Gastroesophageal sphincter (tissue), 4 donors: ENCODE results near the gene ZNF555. TPM values are rescaled to one million over a fixed set of nuclear protein-coding genes. Genes with fewer than 3 reads are reported as not detected.

Experiments
- ATAC-seq: fragments of 150-250 bp; one replicate; pipeline ENCODE4 v1.9.1; 2016; ENCODE audit warnings: mild to moderate bottlenecking, moderate library complexity
- H3K27ac ChIP-seq, 4 donors: fragments of 200-600 bp; sonication (generic) in 3 of 4; 1 replicate in 3 of 4; 2 replicates in 1 of 4; pipeline ENCODE4 v1.5.1; 2016 to 2019
- H3K27me3 ChIP-seq: fragments of 200-600 bp; sonication (generic); one replicate; pipeline ENCODE4 v1.5.1; 2019
- H3K36me3 ChIP-seq, 2 donors: fragments of 200-600 bp; sonication (generic); one replicate each; pipeline ENCODE4 v1.5.1; 2019; ENCODE audit warnings: control low read depth in 1 of 2
- H3K4me1 ChIP-seq, 3 donors: fragments of 200-600 bp; sonication (generic); 1 replicate in 2 of 3; 2 replicates in 1 of 3; pipeline ENCODE4 v1.5.1; 2016 to 2019; ENCODE audit warnings: control low read depth in 2 of 3
- H3K4me3 ChIP-seq, 2 donors: fragments of 200-600 bp; sonication (generic); one replicate each; pipeline ENCODE4 v1.5.1; 2019; ENCODE audit warnings: mild to moderate bottlenecking in 1 of 2, moderate library complexity in 1 of 2
- H3K9me3 ChIP-seq, 3 donors: fragments of 200-600 bp; sonication (generic); one replicate each; pipeline ENCODE4 v1.5.1; 2017 to 2019; ENCODE audit warnings: control low read depth in 2 of 3
- CTCF ChIP-seq, 4 experiments: fragments of 200-600 bp in 2 of 4; fragments of 450-650 bp in 2 of 4; sonication (generic) in 1 of 4; IDR thresholded peaks; one replicate each; pipeline ENCODE4 v1.5.1; 2017 to 2019; ENCODE audit warnings: antibody characterized with exemption in 4 of 4, mild to moderate bottlenecking in 2 of 4, moderate library complexity in 2 of 4
- EP300 ChIP-seq: sonication (generic); formaldehyde crosslinking; IDR thresholded peaks from one replicate; pipeline ENCODE4 v1.6.1; 2017; ENCODE audit warnings: antibody characterized with exemption, mild to moderate bottlenecking
- POLR2A ChIP-seq, 2 donors: fragments of 450-650 bp; IDR thresholded peaks; one replicate each; pipeline ENCODE4 v1.6.1; 2017; ENCODE audit warnings: antibody characterized with exemption in 2 of 2, mild to moderate bottlenecking in 2 of 2, moderate library complexity in 1 of 2
- POLR2AphosphoS5 ChIP-seq: sonication (generic); formaldehyde crosslinking; IDR thresholded peaks from one replicate; pipeline ENCODE4 v1.6.1; 2017; ENCODE audit warnings: antibody characterized with exemption
- WGBS, 2 donors: methylation state at CpG; one replicate each; pipeline ENCODE4 v1.1.5; 2018; ENCODE audit warnings: low coverage in 1 of 2; 5-methylcytosine and 5-hydroxymethylcytosine counted together
- total RNA-seq, 4 donors: library from RNA; depleted of rRNA; stranded (reverse); fragments of >200 nt; gene quantifications; one replicate each; pipeline ENCODE4 v1.1.0, GENCODE V29; 2016

Gene ZNF555
- total RNA-seq, 4 donors from 2014 or later: 4.2 to 10.9 (median 7.6) TPM

GRCh38 chr19:2795827-2796658 is 45.2 kb upstream of the ZNF555 start:
- peaks cover 0 to 100% of the 10 kb centered on the region in 2 donors for H3K36me3 ChIP-seq
- no peak for ATAC-seq
- 90 to 93% methylated on average over 6 to 8 of the region's 27 CpGs for WGBS, 2 donors
- no peaks in the 10 kb centered on the region for H3K27me3 ChIP-seq
- no peak overlapping the region for H3K27ac ChIP-seq
- H3K9me3 ChIP-seq: no peaks in the 10 kb centered on the region
- H3K4me3 ChIP-seq: no peak overlapping the region
- no peaks in the 10 kb centered on the region for H3K4me1 ChIP-seq
- no peak for TF ChIP-seq CTCF (IDR thresholded peaks at IDR 0.05)
- TF ChIP-seq POLR2A (IDR thresholded peaks at IDR 0.05): no peak
- no peak for TF ChIP-seq POLR2AphosphoS5
- no peak for TF ChIP-seq EP300

GRCh38 chr19:2796659-2797266 is 44.5 kb upstream of the ZNF555 start:
- TF ChIP-seq POLR2AphosphoS5 (no peak), POLR2A (IDR thresholded peaks at IDR 0.05) (no peak), EP300 (no peak), CTCF (IDR thresholded peaks at IDR 0.05) (no peak)
- Histone ChIP-seq H3K27me3 (no peaks in the 10 kb centered on the region), H3K4me3 (no peak overlapping the region), H3K36me3 (peaks cover 0 to 100% of the 10 kb centered on the region in 2 donors), H3K9me3 (no peaks in the 10 kb centered on the region), H3K4me1 (no peaks in the 10 kb centered on the region), H3K27ac (no peak overlapping the region)
- no peak for ATAC-seq
- 92 to 94% methylated on average over 4 to 5 of the region's 23 CpGs for WGBS, 2 donors

DNA sequence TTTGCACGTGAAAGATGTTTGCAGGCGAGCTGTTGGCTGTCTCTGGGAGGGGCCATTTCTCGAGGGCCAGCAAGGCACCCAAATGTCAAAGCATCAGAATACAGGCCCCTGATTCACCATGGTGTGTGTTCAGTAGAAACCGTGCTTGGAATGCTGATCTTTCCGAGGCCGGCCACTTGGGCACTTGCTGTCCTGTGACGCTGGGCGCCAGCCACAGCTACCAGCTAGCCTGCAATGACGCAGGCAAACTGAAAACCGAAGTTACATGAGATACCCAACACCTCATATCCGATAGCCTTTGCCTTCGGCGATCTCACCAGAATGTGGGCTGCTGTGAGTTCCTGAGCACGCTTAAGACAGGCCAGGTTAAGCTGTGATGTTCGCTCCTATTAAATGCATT is 44.0 kb upstream of the ZNF555 start:
- Histone ChIP-seq H3K27me3 (no peaks in the 10 kb centered on the region), H3K27ac (no peak overlapping the region), H3K4me1 (no peaks in the 10 kb centered on the region), H3K9me3 (no peaks in the 10 kb centered on the region), H3K4me3 (no peak overlapping the region), H3K36me3 (peaks cover 0 to 99% of the 10 kb centered on the region in 2 donors)
- WGBS, 2 donors: 88 to 100% methylated on average over 5 to 6 of the region's 15 CpGs
- ATAC-seq: no peak
- TF ChIP-seq EP300 (no peak), POLR2AphosphoS5 (no peak), CTCF (IDR thresholded peaks at IDR 0.05) (no peak), POLR2A (IDR thresholded peaks at IDR 0.05) (no peak)

DNA sequence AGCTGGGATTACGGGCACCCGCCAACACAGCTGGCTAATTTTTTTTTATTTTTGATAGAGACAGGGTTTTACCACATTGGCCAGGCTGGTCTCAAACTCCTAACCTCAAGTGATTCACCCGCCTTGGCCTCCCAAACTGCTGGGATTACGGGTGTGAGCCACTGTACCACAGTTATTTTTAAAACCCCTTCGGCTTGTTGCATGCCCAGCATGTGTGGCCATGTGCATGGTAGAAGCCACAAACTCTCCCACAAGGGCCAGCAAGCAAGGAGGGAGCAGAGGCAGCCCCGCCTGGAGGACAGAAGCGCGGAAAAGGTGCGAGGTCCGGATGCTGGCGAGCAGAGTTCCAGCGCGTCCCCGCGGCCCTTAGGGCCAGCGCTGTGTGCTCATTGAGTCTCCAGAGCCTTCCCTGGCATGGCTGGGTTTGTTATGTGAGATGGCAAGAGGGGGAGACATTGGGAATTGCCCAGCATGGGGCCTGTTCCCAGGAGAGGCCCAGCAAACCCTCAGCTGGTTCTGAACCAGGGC is 43.1 kb upstream of the ZNF555 start:
- H3K27me3 ChIP-seq: no peaks in the 10 kb centered on the region
- H3K27ac ChIP-seq: no peak overlapping the region
- no peak for TF ChIP-seq CTCF (IDR thresholded peaks at IDR 0.05)
- no peak for TF ChIP-seq POLR2A (IDR thresholded peaks at IDR 0.05)
- TF ChIP-seq EP300: no peak
- no peak for TF ChIP-seq POLR2AphosphoS5
- H3K4me3 ChIP-seq: no peak overlapping the region
- H3K36me3 ChIP-seq: peaks cover 0 to 99% of the 10 kb centered on the region in 2 donors
- no peaks in the 10 kb centered on the region for H3K9me3 ChIP-seq
- no peak for ATAC-seq
- no peaks in the 10 kb centered on the region for H3K4me1 ChIP-seq
- WGBS, 2 donors: 90 to 100% methylated on average over 4 to 5 of the region's 16 CpGs
